Measurements from ENCODE around the gene MIEN1. TPM values are rescaled to one million over a fixed set of nuclear protein-coding genes. Genes with fewer than 3 reads are reported as not detected.

Gene MIEN1
- total RNA-seq, 1 experiment from 2014 or later, result 40.6 TPM

DNA sequence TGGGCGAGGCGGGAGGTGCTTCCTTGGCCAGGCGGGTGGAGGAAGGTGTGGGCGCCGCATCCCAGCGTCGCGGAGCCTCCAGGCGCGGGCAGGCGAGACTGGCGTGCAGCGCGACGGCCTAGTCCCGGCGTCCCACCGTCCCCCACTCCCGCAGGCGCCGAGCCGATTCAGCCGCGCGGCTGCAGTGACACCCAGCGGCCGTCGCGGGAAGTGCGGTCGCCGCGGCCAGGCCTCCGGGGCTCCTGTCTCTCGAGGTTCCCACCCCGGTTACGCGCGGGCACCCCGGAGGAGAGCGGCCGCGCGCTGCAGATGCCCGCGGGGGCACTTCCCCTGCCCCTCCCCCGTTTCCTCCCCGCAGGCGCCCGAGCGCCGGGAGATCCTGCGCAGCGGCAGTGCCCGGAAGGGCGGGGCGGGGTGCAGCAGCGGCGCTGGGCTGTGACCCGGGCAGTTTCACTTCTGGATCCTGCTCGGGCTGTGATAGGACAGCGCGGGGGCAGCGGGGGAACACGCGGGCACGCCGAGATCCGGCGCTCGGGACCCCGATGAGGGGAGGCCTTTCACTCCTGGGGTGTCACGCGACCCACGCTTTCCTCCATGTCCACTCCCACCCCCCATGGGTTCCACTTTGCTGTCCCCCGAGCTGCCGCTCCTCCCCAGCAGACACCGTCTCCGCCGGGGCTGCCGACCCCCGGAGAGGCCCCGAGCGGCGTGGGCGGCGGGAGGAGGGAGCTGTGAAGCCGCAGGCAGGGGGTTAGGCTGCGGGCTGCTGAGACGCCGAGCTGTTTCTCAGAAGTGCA is 24.0 kb upstream of the MIEN1 start (continued):
- TF ChIP-seq CREB1 (CRISPR knock-in tag; IDR thresholded peaks at IDR 0.05) (no peak; the same call in 1 of the 2 replicates), OVOL2 (CRISPR knock-in tag; IDR thresholded peaks at IDR 0.05; ENCODE audit: borderline replicate concordance) (no peak), SOX15 (CRISPR knock-in tag; IDR thresholded peaks at IDR 0.05) (no peak), NR1H2 (CRISPR knock-in tag; IDR thresholded peaks at IDR 0.05) (no peak), HMGA2 (CRISPR knock-in tag; IDR thresholded peaks at IDR 0.05) (no peak), GABPB1 (CRISPR knock-in tag; IDR thresholded peaks at IDR 0.05) (peak; percentile 62), JAZF1 (CRISPR knock-in tag; IDR thresholded peaks at IDR 0.05) (no peak), ATF1 (CRISPR knock-in tag; IDR thresholded peaks at IDR 0.05) (no peak), GTF2I (CRISPR knock-in tag; conservative IDR thresholded peaks at IDR 0.05) (no peak), RELA (CRISPR knock-in tag; IDR thresholded peaks at IDR 0.05; ENCODE audit: borderline replicate concordance) (no peak), FOXP1 (CRISPR knock-in tag; IDR thresholded peaks at IDR 0.05; ENCODE audit: borderline replicate concordance) (no peak; the same call in none of the 2 replicates), ZNF263 (CRISPR knock-in tag; IDR thresholded peaks at IDR 0.05; ENCODE audit: low read depth) (0 out of 2 replicates have a peak, but pooled peaks have one; percentile 5), CREM (CRISPR knock-in tag; IDR thresholded peaks at IDR 0.05) (no peak)
- TF ChIP-seq, protein P1, sequence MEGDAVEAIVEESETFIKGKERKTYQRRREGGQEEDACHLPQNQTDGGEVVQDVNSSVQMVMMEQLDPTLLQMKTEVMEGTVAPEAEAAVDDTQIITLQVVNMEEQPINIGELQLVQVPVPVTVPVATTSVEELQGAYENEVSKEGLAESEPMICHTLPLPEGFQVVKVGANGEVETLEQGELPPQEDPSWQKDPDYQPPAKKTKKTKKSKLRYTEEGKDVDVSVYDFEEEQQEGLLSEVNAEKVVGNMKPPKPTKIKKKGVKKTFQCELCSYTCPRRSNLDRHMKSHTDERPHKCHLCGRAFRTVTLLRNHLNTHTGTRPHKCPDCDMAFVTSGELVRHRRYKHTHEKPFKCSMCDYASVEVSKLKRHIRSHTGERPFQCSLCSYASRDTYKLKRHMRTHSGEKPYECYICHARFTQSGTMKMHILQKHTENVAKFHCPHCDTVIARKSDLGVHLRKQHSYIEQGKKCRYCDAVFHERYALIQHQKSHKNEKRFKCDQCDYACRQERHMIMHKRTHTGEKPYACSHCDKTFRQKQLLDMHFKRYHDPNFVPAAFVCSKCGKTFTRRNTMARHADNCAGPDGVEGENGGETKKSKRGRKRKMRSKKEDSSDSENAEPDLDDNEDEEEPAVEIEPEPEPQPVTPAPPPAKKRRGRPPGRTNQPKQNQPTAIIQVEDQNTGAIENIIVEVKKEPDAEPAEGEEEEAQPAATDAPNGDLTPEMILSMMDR (IDR thresholded peaks at IDR 0.05), result peak; percentile 98
- TF ChIP-seq, protein P2, sequence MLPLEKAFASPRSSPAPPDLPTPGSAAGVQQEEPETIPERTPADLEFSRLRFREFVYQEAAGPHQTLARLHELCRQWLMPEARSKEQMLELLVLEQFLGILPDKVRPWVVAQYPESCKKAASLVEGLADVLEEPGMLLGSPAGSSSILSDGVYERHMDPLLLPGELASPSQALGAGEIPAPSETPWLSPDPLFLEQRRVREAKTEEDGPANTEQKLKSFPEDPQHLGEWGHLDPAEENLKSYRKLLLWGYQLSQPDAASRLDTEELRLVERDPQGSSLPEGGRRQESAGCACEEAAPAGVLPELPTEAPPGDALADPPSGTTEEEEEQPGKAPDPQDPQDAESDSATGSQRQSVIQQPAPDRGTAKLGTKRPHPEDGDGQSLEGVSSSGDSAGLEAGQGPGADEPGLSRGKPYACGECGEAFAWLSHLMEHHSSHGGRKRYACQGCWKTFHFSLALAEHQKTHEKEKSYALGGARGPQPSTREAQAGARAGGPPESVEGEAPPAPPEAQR (CRISPR knock-in tag; IDR thresholded peaks at IDR 0.05), result no peak
- TF ChIP-seq, protein P3, sequence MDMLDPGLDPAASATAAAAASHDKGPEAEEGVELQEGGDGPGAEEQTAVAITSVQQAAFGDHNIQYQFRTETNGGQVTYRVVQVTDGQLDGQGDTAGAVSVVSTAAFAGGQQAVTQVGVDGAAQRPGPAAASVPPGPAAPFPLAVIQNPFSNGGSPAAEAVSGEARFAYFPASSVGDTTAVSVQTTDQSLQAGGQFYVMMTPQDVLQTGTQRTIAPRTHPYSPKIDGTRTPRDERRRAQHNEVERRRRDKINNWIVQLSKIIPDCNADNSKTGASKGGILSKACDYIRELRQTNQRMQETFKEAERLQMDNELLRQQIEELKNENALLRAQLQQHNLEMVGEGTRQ (CRISPR knock-in tag; IDR thresholded peaks at IDR 0.05), result no peak
- TF ChIP-seq, protein P4, sequence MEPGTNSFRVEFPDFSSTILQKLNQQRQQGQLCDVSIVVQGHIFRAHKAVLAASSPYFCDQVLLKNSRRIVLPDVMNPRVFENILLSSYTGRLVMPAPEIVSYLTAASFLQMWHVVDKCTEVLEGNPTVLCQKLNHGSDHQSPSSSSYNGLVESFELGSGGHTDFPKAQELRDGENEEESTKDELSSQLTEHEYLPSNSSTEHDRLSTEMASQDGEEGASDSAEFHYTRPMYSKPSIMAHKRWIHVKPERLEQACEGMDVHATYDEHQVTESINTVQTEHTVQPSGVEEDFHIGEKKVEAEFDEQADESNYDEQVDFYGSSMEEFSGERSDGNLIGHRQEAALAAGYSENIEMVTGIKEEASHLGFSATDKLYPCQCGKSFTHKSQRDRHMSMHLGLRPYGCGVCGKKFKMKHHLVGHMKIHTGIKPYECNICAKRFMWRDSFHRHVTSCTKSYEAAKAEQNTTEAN (CRISPR knock-in tag; IDR thresholded peaks at IDR 0.05), result no peak
- TF ChIP-seq, protein P5, sequence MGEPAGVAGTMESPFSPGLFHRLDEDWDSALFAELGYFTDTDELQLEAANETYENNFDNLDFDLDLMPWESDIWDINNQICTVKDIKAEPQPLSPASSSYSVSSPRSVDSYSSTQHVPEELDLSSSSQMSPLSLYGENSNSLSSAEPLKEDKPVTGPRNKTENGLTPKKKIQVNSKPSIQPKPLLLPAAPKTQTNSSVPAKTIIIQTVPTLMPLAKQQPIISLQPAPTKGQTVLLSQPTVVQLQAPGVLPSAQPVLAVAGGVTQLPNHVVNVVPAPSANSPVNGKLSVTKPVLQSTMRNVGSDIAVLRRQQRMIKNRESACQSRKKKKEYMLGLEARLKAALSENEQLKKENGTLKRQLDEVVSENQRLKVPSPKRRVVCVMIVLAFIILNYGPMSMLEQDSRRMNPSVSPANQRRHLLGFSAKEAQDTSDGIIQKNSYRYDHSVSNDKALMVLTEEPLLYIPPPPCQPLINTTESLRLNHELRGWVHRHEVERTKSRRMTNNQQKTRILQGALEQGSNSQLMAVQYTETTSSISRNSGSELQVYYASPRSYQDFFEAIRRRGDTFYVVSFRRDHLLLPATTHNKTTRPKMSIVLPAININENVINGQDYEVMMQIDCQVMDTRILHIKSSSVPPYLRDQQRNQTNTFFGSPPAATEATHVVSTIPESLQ (CRISPR knock-in tag; IDR thresholded peaks at IDR 0.05), result no peak
- TF ChIP-seq, protein P6, sequence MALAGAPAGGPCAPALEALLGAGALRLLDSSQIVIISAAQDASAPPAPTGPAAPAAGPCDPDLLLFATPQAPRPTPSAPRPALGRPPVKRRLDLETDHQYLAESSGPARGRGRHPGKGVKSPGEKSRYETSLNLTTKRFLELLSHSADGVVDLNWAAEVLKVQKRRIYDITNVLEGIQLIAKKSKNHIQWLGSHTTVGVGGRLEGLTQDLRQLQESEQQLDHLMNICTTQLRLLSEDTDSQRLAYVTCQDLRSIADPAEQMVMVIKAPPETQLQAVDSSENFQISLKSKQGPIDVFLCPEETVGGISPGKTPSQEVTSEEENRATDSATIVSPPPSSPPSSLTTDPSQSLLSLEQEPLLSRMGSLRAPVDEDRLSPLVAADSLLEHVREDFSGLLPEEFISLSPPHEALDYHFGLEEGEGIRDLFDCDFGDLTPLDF (CRISPR knock-in tag; IDR thresholded peaks at IDR 0.05), result peak; percentile 76
- TF ChIP-seq, protein P7, sequence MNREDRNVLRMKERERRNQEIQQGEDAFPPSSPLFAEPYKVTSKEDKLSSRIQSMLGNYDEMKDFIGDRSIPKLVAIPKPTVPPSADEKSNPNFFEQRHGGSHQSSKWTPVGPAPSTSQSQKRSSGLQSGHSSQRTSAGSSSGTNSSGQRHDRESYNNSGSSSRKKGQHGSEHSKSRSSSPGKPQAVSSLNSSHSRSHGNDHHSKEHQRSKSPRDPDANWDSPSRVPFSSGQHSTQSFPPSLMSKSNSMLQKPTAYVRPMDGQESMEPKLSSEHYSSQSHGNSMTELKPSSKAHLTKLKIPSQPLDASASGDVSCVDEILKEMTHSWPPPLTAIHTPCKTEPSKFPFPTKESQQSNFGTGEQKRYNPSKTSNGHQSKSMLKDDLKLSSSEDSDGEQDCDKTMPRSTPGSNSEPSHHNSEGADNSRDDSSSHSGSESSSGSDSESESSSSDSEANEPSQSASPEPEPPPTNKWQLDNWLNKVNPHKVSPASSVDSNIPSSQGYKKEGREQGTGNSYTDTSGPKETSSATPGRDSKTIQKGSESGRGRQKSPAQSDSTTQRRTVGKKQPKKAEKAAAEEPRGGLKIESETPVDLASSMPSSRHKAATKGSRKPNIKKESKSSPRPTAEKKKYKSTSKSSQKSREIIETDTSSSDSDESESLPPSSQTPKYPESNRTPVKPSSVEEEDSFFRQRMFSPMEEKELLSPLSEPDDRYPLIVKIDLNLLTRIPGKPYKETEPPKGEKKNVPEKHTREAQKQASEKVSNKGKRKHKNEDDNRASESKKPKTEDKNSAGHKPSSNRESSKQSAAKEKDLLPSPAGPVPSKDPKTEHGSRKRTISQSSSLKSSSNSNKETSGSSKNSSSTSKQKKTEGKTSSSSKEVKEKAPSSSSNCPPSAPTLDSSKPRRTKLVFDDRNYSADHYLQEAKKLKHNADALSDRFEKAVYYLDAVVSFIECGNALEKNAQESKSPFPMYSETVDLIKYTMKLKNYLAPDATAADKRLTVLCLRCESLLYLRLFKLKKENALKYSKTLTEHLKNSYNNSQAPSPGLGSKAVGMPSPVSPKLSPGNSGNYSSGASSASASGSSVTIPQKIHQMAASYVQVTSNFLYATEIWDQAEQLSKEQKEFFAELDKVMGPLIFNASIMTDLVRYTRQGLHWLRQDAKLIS (CRISPR knock-in tag; IDR thresholded peaks at IDR 0.05; ENCODE audit: borderline replicate concordance), result 0 out of 2 replicates have a peak, but pooled peaks have one; percentile 79
- TF ChIP-seq, protein P8, sequence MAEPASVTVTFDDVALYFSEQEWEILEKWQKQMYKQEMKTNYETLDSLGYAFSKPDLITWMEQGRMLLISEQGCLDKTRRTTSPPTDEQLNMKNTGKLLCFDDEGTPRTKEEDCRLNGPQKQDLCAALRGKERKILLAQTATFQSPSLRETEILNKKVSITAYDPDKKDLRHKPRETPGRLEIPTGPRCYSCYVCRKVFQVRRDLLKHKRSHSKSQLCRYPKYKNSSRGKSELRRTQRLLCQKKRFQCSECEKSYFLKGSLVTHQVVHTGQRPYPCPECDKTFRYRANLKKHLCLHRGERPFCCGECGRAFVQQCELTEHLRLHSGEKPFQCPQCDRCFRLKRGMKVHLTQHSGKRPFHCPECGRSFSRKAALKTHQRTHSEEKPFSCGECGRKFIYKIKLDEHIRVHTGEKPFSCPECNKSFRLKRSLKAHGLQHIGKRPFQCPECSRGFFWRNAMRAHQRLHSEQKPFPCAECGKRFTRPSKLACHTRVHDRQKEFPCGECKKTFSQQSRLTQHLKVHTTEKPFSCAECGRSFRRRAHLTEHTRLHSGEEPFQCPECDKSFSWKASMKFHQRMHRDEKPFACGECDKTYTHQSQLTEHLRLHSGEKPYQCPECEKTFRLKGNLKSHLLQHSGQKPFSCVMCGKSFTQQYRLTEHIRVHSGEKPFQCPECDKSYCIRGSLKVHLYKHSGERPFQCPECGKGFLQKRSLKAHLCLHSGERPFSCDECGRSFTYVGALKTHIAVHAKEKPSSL (CRISPR knock-in tag; conservative IDR thresholded peaks at IDR 0.05), result no peak

All from WTC11 (cell line).